Neural cell (in vitro differentiated cells): ENCODE data around the gene POU6F2. TPM values are rescaled to one million over a fixed set of nuclear protein-coding genes. Genes with fewer than 3 reads are reported as not detected.

Source experiments
- H2AFZ ChIP-seq: fragments of 200-600, 300-800 bp; sonication (generic), shearing (Covaris generic); 2 replicates; pipeline ENCODE4 v1.6.0; 2014; ENCODE audit warnings: low read depth, mild to moderate bottlenecking, antibody characterized with exemption, low read length, moderate library complexity
- H3F3A ChIP-seq: fragments of 200-600 bp; shearing (Covaris generic); 2 replicates; pipeline ENCODE4 v1.6.1; 2016; ENCODE audit warnings: mild to moderate bottlenecking, moderate library complexity, mixed read lengths, antibody characterized with exemption, low read length; ENCODE audit not compliant: insufficient read depth, poor library complexity, severe bottlenecking
- H3K27ac ChIP-seq: fragments of 200-600, 300-800 bp; sonication (generic), shearing (Covaris generic); 2 replicates; pipeline ENCODE4 v1.5.1; 2014; ENCODE audit warnings: mild to moderate bottlenecking, low read length, moderate library complexity
- H3K27me3 ChIP-seq: fragments of 300-800, 200-600 bp; sonication (generic), shearing (Covaris generic); 2 replicates; pipeline ENCODE4 v1.6.0; 2014; ENCODE audit warnings: mild to moderate bottlenecking, low read depth, low read length, moderate library complexity; ENCODE audit not compliant: insufficient read depth
- H3K36me3 ChIP-seq: fragments of 300-800, 200-600 bp; sonication (generic), shearing (Covaris generic); 2 replicates; pipeline ENCODE4 v1.5.1; 2014; ENCODE audit warnings: mild to moderate bottlenecking, antibody characterized with exemption, low read length, moderate library complexity; ENCODE audit not compliant: insufficient read depth
- H3K4me2 ChIP-seq: fragments of 300-800, 200-600 bp; sonication (generic), shearing (Covaris generic); 2 replicates; pipeline ENCODE4 v1.6.0; 2014; ENCODE audit warnings: mild to moderate bottlenecking, low read length
- H3K4me3 ChIP-seq: fragments of 300-800, 200-600 bp; sonication (generic), shearing (Covaris generic); 2 replicates; pipeline ENCODE4 v1.5.1; 2014; ENCODE audit warnings: mild to moderate bottlenecking, low read length, moderate library complexity
- H3K79me2 ChIP-seq: fragments of 200-600 bp; shearing (Covaris generic); replicated peaks from 2 replicates; pipeline ENCODE4 v1.6.0; 2014; ENCODE audit warnings: mild to moderate bottlenecking, low read length, moderate library complexity; ENCODE audit not compliant: insufficient read depth
- H3K9ac ChIP-seq: fragments of 300-800, 200-600 bp; sonication (generic), shearing (Covaris generic); 2 replicates; pipeline ENCODE4 v1.6.1; 2016; ENCODE audit warnings: mild to moderate bottlenecking, low read length, mixed read lengths
- H3K9me2 ChIP-seq: fragments of 200-600 bp; shearing (Covaris generic); 2 replicates; pipeline ENCODE4 v1.6.1; 2016; ENCODE audit warnings: mild to moderate bottlenecking, low read length, mixed read lengths; ENCODE audit not compliant: insufficient read depth
- H3K9me3 ChIP-seq: fragments of 200-600, 300-800 bp; sonication (generic), shearing (Covaris generic); 2 replicates; pipeline ENCODE4 v1.6.1; 2016; ENCODE audit warnings: mild to moderate bottlenecking, mixed run types, low read length, moderate library complexity, mixed read lengths
- H4K20me1 ChIP-seq: fragments of 200-600 bp; shearing (Covaris generic); 2 replicates; pipeline ENCODE4 v1.6.1; 2016; ENCODE audit warnings: mild to moderate bottlenecking, mixed run types; ENCODE audit not compliant: insufficient read depth
- EP300 ChIP-seq: fragments of 450-650 bp; conservative IDR thresholded peaks from 2 replicates; pipeline ENCODE4 v1.6.1; 2014; ENCODE audit warnings: antibody characterized with exemption, mild to moderate bottlenecking, moderate library complexity; ENCODE audit not compliant: poor library complexity, severe bottlenecking
- EZH2 ChIP-seq: fragments of 200-600, 300-800 bp; shearing (Covaris generic), sonication (generic); IDR thresholded peaks from 2 replicates; pipeline ENCODE4 v1.6.1; 2014; ENCODE audit warnings: antibody characterized with exemption, low read length, borderline replicate concordance, mild to moderate bottlenecking; ENCODE audit not compliant: insufficient read depth, poor library complexity, severe bottlenecking
- MXI1 ChIP-seq: fragments of 450-650 bp; conservative IDR thresholded peaks from 2 replicates; pipeline ENCODE4 v1.6.1; 2014; ENCODE audit warnings: antibody characterized with exemption, mild to moderate bottlenecking; ENCODE audit not compliant: poor library complexity, severe bottlenecking
- POLR2AphosphoS5 ChIP-seq: IDR thresholded peaks from 2 replicates; pipeline ENCODE4 v1.6.1; 2012
- RAD21 ChIP-seq: fragments of 450-650 bp; conservative IDR thresholded peaks from 2 replicates; pipeline ENCODE4 v1.6.1; 2014; ENCODE audit warnings: antibody characterized with exemption, mild to moderate bottlenecking, moderate library complexity
- SMC3 ChIP-seq: fragments of 450-650 bp; conservative IDR thresholded peaks from 2 replicates; pipeline ENCODE4 v1.6.1; 2014; ENCODE audit warnings: antibody characterized with exemption, mild to moderate bottlenecking, moderate library complexity; ENCODE audit not compliant: poor library complexity
- TAF1 ChIP-seq: IDR thresholded peaks from 2 replicates; pipeline ENCODE4 v1.6.1; 2012; ENCODE audit warnings: low read depth
- polyA plus RNA-seq: library from polyadenylated mRNA; depleted of rRNA; stranded (reverse); fragments of >200 nt; gene quantifications from 2 replicates; pipeline ENCODE4 v1.2.3, GENCODE V29; 2014
- TF ChIP-seq, protein P1 (sequence below): IDR thresholded peaks from 2 replicates; pipeline ENCODE4 v1.6.1; 2012; ENCODE audit warnings: borderline replicate concordance
- TF ChIP-seq, protein P2 (sequence below): fragments of 450-650 bp; IDR thresholded peaks from 2 replicates; pipeline ENCODE4 v1.5.1; 2014; ENCODE audit warnings: antibody characterized with exemption, mild to moderate bottlenecking, moderate library complexity; ENCODE audit not compliant: poor library complexity, severe bottlenecking

POU6F2 gene
- polyA plus RNA-seq, 1 donor from 2014 or later = 2.8 TPM

DNA sequence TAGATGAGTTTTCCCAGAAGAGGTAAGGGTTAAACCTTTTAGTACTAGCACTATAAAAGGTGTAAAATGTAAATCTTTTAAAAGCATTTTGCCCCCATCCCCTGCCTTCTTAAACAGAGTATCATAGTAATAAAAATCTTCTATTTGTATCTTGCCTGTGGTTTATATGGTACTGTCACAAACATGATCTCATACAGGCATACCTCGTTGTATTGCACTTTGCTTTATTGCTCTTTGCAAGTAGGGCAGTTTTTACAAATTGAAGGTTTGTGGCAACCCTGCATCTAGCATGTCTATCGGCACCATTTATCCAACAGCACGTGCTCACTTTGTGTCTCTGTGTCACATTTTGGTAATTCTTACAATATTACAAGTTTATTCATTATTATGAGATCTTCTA lies 389.7 kb downstream of the POU6F2 start:
- H4K20me1 ChIP-seq = no peaks in the 10 kb centered on the region
- H3K4me2 ChIP-seq = no peak overlapping the region

DNA sequence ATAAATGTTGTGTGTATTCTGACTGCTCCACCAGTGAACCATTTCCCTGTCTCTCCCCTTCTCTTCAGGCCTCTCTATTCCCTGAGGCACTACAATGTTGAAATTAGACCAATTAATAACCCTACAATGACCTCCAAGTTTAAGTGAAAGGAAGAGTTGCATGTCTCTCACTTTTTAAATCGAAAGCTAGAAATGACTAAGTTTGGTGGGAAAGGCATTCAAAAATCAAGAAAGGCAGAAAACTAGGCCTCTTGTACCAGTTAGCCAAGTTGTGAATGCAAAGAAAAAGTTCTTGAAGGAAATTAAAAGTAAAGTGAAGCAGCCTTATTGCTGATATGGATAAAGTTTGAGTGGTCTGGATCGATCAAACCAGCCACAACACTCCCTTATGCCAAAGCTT lies 390.2 kb downstream of the POU6F2 start:
- Histone ChIP-seq H3K27ac (no peak overlapping the region), H3K4me2 (no peak overlapping the region), H4K20me1 (no peaks in the 10 kb centered on the region), H3K79me2 (no peaks in the 10 kb centered on the region), H3K4me3 (no peak overlapping the region), H3K36me3 (no peaks in the 10 kb centered on the region), H3F3A (no peaks in the 10 kb centered on the region), H3K9ac (no peak overlapping the region), H3K9me3 (no peaks in the 10 kb centered on the region), H2AFZ (no peak overlapping the region), H3K27me3 (no peaks in the 10 kb centered on the region), H3K9me2 (no peaks in the 10 kb centered on the region)
- TF ChIP-seq, protein P1, sequence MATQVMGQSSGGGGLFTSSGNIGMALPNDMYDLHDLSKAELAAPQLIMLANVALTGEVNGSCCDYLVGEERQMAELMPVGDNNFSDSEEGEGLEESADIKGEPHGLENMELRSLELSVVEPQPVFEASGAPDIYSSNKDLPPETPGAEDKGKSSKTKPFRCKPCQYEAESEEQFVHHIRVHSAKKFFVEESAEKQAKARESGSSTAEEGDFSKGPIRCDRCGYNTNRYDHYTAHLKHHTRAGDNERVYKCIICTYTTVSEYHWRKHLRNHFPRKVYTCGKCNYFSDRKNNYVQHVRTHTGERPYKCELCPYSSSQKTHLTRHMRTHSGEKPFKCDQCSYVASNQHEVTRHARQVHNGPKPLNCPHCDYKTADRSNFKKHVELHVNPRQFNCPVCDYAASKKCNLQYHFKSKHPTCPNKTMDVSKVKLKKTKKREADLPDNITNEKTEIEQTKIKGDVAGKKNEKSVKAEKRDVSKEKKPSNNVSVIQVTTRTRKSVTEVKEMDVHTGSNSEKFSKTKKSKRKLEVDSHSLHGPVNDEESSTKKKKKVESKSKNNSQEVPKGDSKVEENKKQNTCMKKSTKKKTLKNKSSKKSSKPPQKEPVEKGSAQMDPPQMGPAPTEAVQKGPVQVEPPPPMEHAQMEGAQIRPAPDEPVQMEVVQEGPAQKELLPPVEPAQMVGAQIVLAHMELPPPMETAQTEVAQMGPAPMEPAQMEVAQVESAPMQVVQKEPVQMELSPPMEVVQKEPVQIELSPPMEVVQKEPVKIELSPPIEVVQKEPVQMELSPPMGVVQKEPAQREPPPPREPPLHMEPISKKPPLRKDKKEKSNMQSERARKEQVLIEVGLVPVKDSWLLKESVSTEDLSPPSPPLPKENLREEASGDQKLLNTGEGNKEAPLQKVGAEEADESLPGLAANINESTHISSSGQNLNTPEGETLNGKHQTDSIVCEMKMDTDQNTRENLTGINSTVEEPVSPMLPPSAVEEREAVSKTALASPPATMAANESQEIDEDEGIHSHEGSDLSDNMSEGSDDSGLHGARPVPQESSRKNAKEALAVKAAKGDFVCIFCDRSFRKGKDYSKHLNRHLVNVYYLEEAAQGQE = no peak
- TF ChIP-seq RAD21 (no peak), EP300 (no peak), TAF1 (no peak), POLR2AphosphoS5 (no peak), EZH2 (no peak), MXI1 (no peak), SMC3 (no peak)
- TF ChIP-seq, protein P2, sequence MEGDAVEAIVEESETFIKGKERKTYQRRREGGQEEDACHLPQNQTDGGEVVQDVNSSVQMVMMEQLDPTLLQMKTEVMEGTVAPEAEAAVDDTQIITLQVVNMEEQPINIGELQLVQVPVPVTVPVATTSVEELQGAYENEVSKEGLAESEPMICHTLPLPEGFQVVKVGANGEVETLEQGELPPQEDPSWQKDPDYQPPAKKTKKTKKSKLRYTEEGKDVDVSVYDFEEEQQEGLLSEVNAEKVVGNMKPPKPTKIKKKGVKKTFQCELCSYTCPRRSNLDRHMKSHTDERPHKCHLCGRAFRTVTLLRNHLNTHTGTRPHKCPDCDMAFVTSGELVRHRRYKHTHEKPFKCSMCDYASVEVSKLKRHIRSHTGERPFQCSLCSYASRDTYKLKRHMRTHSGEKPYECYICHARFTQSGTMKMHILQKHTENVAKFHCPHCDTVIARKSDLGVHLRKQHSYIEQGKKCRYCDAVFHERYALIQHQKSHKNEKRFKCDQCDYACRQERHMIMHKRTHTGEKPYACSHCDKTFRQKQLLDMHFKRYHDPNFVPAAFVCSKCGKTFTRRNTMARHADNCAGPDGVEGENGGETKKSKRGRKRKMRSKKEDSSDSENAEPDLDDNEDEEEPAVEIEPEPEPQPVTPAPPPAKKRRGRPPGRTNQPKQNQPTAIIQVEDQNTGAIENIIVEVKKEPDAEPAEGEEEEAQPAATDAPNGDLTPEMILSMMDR = no peak

More for the DNA sequence above, 389.7 kb downstream of the POU6F2 start:
- H3K79me2 ChIP-seq = no peaks in the 10 kb centered on the region
- TF ChIP-seq SMC3 = no peak
- TF ChIP-seq EZH2 = no peak
- TF ChIP-seq, protein P2 = no peak
- TF ChIP-seq POLR2AphosphoS5 = no peak
- no peak for TF ChIP-seq MXI1
- TF ChIP-seq RAD21 = no peak
- no peak for TF ChIP-seq TAF1
- no peak for TF ChIP-seq EP300
- TF ChIP-seq, protein P1 = no peak
- H3K4me3 ChIP-seq = no peak overlapping the region
- H3K27me3 ChIP-seq = no peaks in the 10 kb centered on the region
- no peak overlapping the region for H2AFZ ChIP-seq
- no peaks in the 10 kb centered on the region for H3K9me2 ChIP-seq
- H3K9ac ChIP-seq = no peak overlapping the region
- no peaks in the 10 kb centered on the region for H3K9me3 ChIP-seq
- H3F3A ChIP-seq = no peaks in the 10 kb centered on the region
- no peak overlapping the region for H3K27ac ChIP-seq
- no peaks in the 10 kb centered on the region for H3K36me3 ChIP-seq
